K562 (cell line): ENCODE data around the gene SYNGR1. TPM values are rescaled to one million over a fixed set of nuclear protein-coding genes. Genes with fewer than 3 reads are reported as not detected.

Source experiments
- ATAC-seq: fragments of 200-7000 bp; cut with Tn5 transposase; 3 replicates; pipeline ENCODE4 v1.9.1; 2020; ENCODE audit warnings: moderate library complexity
- BruUV-seq: library from RNA; stranded (reverse); fragments of 400-500 nt; replicated peaks from 2 replicates; lab custom pipeline; 2021; lab: Mats Ljungman, UMichigan
- CTCF ChIA-PET: fragments of 300-600 bp; formaldehyde crosslinking; extraction: SDS; loops from one replicate; lab custom pipeline; 2021; ENCODE audit warnings: low intra/inter-chr PET ratio; lab: Yijun Ruan, JAX
- POLR2A ChIA-PET: fragments of 300-600, 350-650 bp; sonication (Branson Sonifier 250); formaldehyde crosslinking; extraction: SDS; loops from one replicate; lab custom pipeline; 2021; ENCODE audit warnings: antibody characterized with exemption, inconsistent platforms; lab: Yijun Ruan, JAX
- DNase-seq, 4 experiments: peaks; one replicate each; pipeline versions ENCODE4 v3.0.0 to v3.0.0-alpha.2; 2011 to 2018; ENCODE audit warnings: low spot score in 3 of 4, mixed read lengths in 3 of 4; ENCODE audit errors: extremely low read depth in 1 of 4
- FAIRE-seq: peaks from 2 replicates; lab custom pipeline; 2011; peaks lifted over from hg19 to GRCh38; lab: Jason Lieb, UNC
- H2AFZ ChIP-seq: 2 replicates; pipeline ENCODE4 v1.6.0; 2011; ENCODE audit warnings: low read depth, low read length, control low read depth, inconsistent platforms
- H3K27ac ChIP-seq: fragments of 200-600 bp; 3 replicates; pipeline ENCODE4 v1.8.0; 2011; ENCODE audit warnings: low read depth, mild to moderate bottlenecking, control low read depth, inconsistent platforms, low read length, moderate library complexity, mixed read lengths; ENCODE audit errors: extremely low read depth
- H3K27me3 ChIP-seq, 2 experiments: fragments of 300-600 bp in 1 of 2; 2 replicates in 1 of 2; 3 replicates in 1 of 2; pipeline versions ENCODE4 v1.6.0 to v1.8.0; 2011; ENCODE audit warnings: inconsistent platforms in 2 of 2, low read length in 2 of 2, mild to moderate bottlenecking in 1 of 2, mixed read lengths in 1 of 2, moderate library complexity in 1 of 2; ENCODE audit not compliant: control insufficient read depth in 2 of 2, insufficient read depth in 2 of 2
- H3K36me3 ChIP-seq: fragments of 300-600 bp; 3 replicates; pipeline ENCODE4 v1.8.0; 2011; ENCODE audit warnings: mild to moderate bottlenecking, low read length, inconsistent platforms; ENCODE audit not compliant: control insufficient read depth, insufficient read depth
- H3K4me1 ChIP-seq, 2 experiments: fragments of 200-600 bp in 1 of 2; replicated peaks in 1 of 2; 2 replicates in 1 of 2; 3 replicates in 1 of 2; pipeline versions ENCODE4 v1.5.1 to v1.8.0; 2011; ENCODE audit warnings: inconsistent platforms in 2 of 2, low read length in 2 of 2, mild to moderate bottlenecking in 1 of 2, mixed read lengths in 1 of 2, moderate library complexity in 1 of 2; ENCODE audit not compliant: control insufficient read depth in 2 of 2, insufficient read depth in 2 of 2
- H3K4me2 ChIP-seq: 2 replicates; pipeline ENCODE4 v1.6.1; 2011; ENCODE audit warnings: low read length, control low read depth, inconsistent platforms, mixed read lengths; ENCODE audit not compliant: insufficient read depth
- H3K4me3 ChIP-seq: fragments of 200-600 bp; sonication (generic), shearing (Covaris generic); 2 replicates; pipeline ENCODE4 v1.5.1; 2016; ENCODE audit warnings: control low read depth, inconsistent platforms
- H3K79me2 ChIP-seq: fragments of 200-600 bp; 3 replicates; pipeline ENCODE4 v1.8.0; 2011; ENCODE audit warnings: low read length, inconsistent platforms; ENCODE audit not compliant: control insufficient read depth, insufficient read depth
- H3K9ac ChIP-seq, 2 experiments: 2 replicates each; pipeline versions ENCODE4 v1.6.0 to v1.6.1; 2011; ENCODE audit warnings: low read depth in 2 of 2, low read length in 2 of 2, control low read depth in 1 of 2, inconsistent platforms in 1 of 2, mild to moderate bottlenecking in 1 of 2, mixed read lengths in 1 of 2; ENCODE audit not compliant: insufficient read depth in 1 of 2
- H3K9me1 ChIP-seq: one replicate; pipeline ENCODE4 v1.6.0; 2011; ENCODE audit warnings: inconsistent platforms, mild to moderate bottlenecking, low read length, moderate library complexity; ENCODE audit not compliant: control insufficient read depth, insufficient read depth
- H3K9me3 ChIP-seq: replicated peaks from 2 replicates; pipeline ENCODE4 v1.5.1; 2011; ENCODE audit warnings: low read depth, low read length, inconsistent platforms; ENCODE audit not compliant: control insufficient read depth, insufficient read depth
- H4K20me1 ChIP-seq: replicated peaks from 2 replicates; pipeline ENCODE4 v1.6.1; 2011; ENCODE audit warnings: low read length, inconsistent platforms, mixed read lengths; ENCODE audit not compliant: control insufficient read depth, insufficient read depth
- ATF1 ChIP-seq, 2 experiments: fragments of 450-650 bp in 1 of 2; IDR thresholded peaks; 2 replicates each; pipeline ENCODE4 v1.6.1; 2016; ENCODE audit warnings: missing compliant biosample characterization in 1 of 2, missing genetic modification characterization in 1 of 2
- BACH1 ChIP-seq: fragments of 200-800 bp; sonication (Bioruptor generic); IDR thresholded peaks from 2 replicates; pipeline ENCODE4 v1.6.1; 2016; ENCODE audit warnings: missing genetic modification characterization, missing compliant biosample characterization
- SPI1 ChIP-seq: IDR thresholded peaks from 2 replicates; pipeline ENCODE4 v1.6.1; 2011; ENCODE audit warnings: low read depth, low read length, control low read depth, borderline replicate concordance
- ZC3H4 ChIP-seq: sonication (generic); formaldehyde crosslinking; IDR thresholded peaks from 2 replicates; pipeline ENCODE4 v1.9.0; 2021; ENCODE audit warnings: missing genetic modification reagents, borderline replicate concordance
- WGBS: fragments of 100-300 bp; shearing (Covaris generic); methylation state at CpG from one replicate; pipeline ENCODE4 v1.1.6; 2016; ENCODE audit warnings: low coverage, mixed read lengths; ENCODE audit not compliant: insufficient coverage; ENCODE audit errors: missing lambda C conversion rate; 5-methylcytosine and 5-hydroxymethylcytosine counted together
- in situ Hi-C: fragments of 300-500 bp; cut with MboI; formaldehyde crosslinking; loops from 4 replicates; pipeline ENCODE4 v1.15.0; 2018; ENCODE audit warnings: inconsistent platforms, mixed read lengths
- intact Hi-C: fragments of 100-400 bp; cut with micrococcal nuclease; formaldehyde crosslinking; loops from 2 replicates; pipeline ENCODE4 v1.14.2; 2022
- polyA plus RNA-seq, 8 experiments: library from polyadenylated mRNA; depleted of rRNA in 4 of 8; stranded (reverse) in 5 of 8; unstranded in 3 of 8; fragments of >200 nt; fragmentation: Nextera tagmentation in 2 of 8; fragmentation: Illumina TruSeq in 1 of 8; extraction: Ambion mirVana in 2 of 8; extraction: Trizol in 1 of 8; gene quantifications; 2 replicates each; pipeline versions ENCODE4 v1.2.1 to v1.2.3, GENCODE V29; 2011 to 2014; ENCODE audit warnings: inconsistent platforms in 1 of 8, missing spikeins in 1 of 8
- total RNA-seq, 7 experiments: library from RNA; depleted of rRNA in 6 of 7; stranded (reverse); fragments of >200 nt in 6 of 7; fragmentation: Illumina TruSeq in 2 of 7; extraction: Trizol in 2 of 7; gene quantifications; 2 replicates each; pipeline versions ENCODE4 v1.2.1 to v1.2.3, GENCODE V29; 2011 to 2021; ENCODE audit warnings: low replicate concordance in 1 of 7
- TF ChIP-seq, protein P1 (sequence below): sonication (generic); formaldehyde crosslinking; IDR thresholded peaks from 2 replicates; pipeline ENCODE4 v1.9.0; 2022; ENCODE audit warnings: mild to moderate bottlenecking, missing genetic modification reagents
- TF ChIP-seq, protein P2 (sequence below): sonication (generic); formaldehyde crosslinking; IDR thresholded peaks from 2 replicates; pipeline ENCODE4 v1.5.0; 2020; ENCODE audit warnings: missing genetic modification reagents
- TF ChIP-seq, protein P3 (sequence below): fragments of 450-650 bp; IDR thresholded peaks from 2 replicates; pipeline ENCODE4 v1.6.1; 2016; ENCODE audit warnings: mild to moderate bottlenecking, moderate library complexity

SYNGR1 gene
- total and polyA plus RNA-seq, 9 of the 15 experiments (the other 6 are each of a cell fraction or from before 2014, with no cell fraction given) = 1.8 to 15.9 (median 5.5) TPM

GRCh38 chr22:39388261-39389011, 38.6 kb downstream of the SYNGR1 start:
- no peaks in the 10 kb centered on the region for H3K36me3 ChIP-seq
- no peak overlapping the region for H3K27ac ChIP-seq
- in situ Hi-C loops = no loop called here
- WGBS = 19% methylated on average over 30 of the region's 56 CpGs
- peaks cover 0 to 25% of the 10 kb centered on the region in 2 experiments; a peak in 3 of 5 replicates for H3K4me1 ChIP-seq
- H3K4me2 ChIP-seq = peak overlapping the region; percentile 67
- FAIRE-seq = peak; percentile 61
- H3K4me3 ChIP-seq = peak overlapping the region; percentile 38
- peak overlapping the region; percentile 96 for H2AFZ ChIP-seq
- ATAC-seq = peak; percentile 99
- no peaks in the 10 kb centered on the region for H4K20me1 ChIP-seq
- no peaks in the 10 kb centered on the region for H3K27me3 ChIP-seq
- ChIA-PET POLR2A (no interaction called here), CTCF (no interaction called here)
- intact Hi-C loops = loop anchor here (5.0 kb wide), 1 partner anchor 129 kb away; no protein-coding TSS in a partner anchor
- peak overlapping the region in 1 of 2 experiments; percentile 89; a peak in 2 of 4 replicates for H3K9ac ChIP-seq
- no peaks in the 10 kb centered on the region for H3K79me2 ChIP-seq
- no peaks in the 10 kb centered on the region for H3K9me3 ChIP-seq
- H3K9me1 ChIP-seq = no peaks in the 10 kb centered on the region
- no TSS peak for BruUV-seq
- peak; percentile 90 to 98 (median 96) for DNase-seq
- TF ChIP-seq, protein P1, sequence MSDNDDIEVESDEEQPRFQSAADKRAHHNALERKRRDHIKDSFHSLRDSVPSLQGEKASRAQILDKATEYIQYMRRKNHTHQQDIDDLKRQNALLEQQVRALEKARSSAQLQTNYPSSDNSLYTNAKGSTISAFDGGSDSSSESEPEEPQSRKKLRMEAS (CRISPR knock-in tag) = peak; percentile 83
- TF ChIP-seq, protein P2, sequence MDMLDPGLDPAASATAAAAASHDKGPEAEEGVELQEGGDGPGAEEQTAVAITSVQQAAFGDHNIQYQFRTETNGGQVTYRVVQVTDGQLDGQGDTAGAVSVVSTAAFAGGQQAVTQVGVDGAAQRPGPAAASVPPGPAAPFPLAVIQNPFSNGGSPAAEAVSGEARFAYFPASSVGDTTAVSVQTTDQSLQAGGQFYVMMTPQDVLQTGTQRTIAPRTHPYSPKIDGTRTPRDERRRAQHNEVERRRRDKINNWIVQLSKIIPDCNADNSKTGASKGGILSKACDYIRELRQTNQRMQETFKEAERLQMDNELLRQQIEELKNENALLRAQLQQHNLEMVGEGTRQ (CRISPR knock-in tag) = peak; percentile 45
- TF ChIP-seq ZC3H4 (CRISPR knock-in tag) (no peak), SPI1 (peak; percentile 60; the same call in 1 of the 2 replicates), ATF1 (CRISPR knock-in tag; IDR thresholded peaks at IDR 0.05) (no peak), ATF1 (tag; IDR thresholded peaks at IDR 0.05) (peak; percentile 55), BACH1 (tag) (no peak)
- TF ChIP-seq, protein P3, sequence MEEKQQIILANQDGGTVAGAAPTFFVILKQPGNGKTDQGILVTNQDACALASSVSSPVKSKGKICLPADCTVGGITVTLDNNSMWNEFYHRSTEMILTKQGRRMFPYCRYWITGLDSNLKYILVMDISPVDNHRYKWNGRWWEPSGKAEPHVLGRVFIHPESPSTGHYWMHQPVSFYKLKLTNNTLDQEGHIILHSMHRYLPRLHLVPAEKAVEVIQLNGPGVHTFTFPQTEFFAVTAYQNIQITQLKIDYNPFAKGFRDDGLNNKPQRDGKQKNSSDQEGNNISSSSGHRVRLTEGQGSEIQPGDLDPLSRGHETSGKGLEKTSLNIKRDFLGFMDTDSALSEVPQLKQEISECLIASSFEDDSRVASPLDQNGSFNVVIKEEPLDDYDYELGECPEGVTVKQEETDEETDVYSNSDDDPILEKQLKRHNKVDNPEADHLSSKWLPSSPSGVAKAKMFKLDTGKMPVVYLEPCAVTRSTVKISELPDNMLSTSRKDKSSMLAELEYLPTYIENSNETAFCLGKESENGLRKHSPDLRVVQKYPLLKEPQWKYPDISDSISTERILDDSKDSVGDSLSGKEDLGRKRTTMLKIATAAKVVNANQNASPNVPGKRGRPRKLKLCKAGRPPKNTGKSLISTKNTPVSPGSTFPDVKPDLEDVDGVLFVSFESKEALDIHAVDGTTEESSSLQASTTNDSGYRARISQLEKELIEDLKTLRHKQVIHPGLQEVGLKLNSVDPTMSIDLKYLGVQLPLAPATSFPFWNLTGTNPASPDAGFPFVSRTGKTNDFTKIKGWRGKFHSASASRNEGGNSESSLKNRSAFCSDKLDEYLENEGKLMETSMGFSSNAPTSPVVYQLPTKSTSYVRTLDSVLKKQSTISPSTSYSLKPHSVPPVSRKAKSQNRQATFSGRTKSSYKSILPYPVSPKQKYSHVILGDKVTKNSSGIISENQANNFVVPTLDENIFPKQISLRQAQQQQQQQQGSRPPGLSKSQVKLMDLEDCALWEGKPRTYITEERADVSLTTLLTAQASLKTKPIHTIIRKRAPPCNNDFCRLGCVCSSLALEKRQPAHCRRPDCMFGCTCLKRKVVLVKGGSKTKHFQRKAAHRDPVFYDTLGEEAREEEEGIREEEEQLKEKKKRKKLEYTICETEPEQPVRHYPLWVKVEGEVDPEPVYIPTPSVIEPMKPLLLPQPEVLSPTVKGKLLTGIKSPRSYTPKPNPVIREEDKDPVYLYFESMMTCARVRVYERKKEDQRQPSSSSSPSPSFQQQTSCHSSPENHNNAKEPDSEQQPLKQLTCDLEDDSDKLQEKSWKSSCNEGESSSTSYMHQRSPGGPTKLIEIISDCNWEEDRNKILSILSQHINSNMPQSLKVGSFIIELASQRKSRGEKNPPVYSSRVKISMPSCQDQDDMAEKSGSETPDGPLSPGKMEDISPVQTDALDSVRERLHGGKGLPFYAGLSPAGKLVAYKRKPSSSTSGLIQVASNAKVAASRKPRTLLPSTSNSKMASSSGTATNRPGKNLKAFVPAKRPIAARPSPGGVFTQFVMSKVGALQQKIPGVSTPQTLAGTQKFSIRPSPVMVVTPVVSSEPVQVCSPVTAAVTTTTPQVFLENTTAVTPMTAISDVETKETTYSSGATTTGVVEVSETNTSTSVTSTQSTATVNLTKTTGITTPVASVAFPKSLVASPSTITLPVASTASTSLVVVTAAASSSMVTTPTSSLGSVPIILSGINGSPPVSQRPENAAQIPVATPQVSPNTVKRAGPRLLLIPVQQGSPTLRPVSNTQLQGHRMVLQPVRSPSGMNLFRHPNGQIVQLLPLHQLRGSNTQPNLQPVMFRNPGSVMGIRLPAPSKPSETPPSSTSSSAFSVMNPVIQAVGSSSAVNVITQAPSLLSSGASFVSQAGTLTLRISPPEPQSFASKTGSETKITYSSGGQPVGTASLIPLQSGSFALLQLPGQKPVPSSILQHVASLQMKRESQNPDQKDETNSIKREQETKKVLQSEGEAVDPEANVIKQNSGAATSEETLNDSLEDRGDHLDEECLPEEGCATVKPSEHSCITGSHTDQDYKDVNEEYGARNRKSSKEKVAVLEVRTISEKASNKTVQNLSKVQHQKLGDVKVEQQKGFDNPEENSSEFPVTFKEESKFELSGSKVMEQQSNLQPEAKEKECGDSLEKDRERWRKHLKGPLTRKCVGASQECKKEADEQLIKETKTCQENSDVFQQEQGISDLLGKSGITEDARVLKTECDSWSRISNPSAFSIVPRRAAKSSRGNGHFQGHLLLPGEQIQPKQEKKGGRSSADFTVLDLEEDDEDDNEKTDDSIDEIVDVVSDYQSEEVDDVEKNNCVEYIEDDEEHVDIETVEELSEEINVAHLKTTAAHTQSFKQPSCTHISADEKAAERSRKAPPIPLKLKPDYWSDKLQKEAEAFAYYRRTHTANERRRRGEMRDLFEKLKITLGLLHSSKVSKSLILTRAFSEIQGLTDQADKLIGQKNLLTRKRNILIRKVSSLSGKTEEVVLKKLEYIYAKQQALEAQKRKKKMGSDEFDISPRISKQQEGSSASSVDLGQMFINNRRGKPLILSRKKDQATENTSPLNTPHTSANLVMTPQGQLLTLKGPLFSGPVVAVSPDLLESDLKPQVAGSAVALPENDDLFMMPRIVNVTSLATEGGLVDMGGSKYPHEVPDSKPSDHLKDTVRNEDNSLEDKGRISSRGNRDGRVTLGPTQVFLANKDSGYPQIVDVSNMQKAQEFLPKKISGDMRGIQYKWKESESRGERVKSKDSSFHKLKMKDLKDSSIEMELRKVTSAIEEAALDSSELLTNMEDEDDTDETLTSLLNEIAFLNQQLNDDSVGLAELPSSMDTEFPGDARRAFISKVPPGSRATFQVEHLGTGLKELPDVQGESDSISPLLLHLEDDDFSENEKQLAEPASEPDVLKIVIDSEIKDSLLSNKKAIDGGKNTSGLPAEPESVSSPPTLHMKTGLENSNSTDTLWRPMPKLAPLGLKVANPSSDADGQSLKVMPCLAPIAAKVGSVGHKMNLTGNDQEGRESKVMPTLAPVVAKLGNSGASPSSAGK = peak; percentile 69
